Adrenal gland (tissue), 5 donors: Measurements from ENCODE around the gene POTEF.
"Not testable (repeated sequence)": the region's sequence is repeated elsewhere in the genome, so short reads cannot be mapped to it uniquely, and the experiment has no call there.

Experiments
- POLR2A ChIP-seq, 2 donors: fragments of 450-650 bp; IDR thresholded peaks; one replicate each; pipeline ENCODE4 v1.6.1; 2017; ENCODE audit warnings: antibody characterized with exemption in 2 of 2, mild to moderate bottlenecking in 2 of 2, moderate library complexity in 1 of 2
- TF ChIP-seq, protein P1 (sequence below), 6 experiments: fragments of 450-650 bp in 4 of 6; fragments of 200-600 bp in 2 of 6; sonication (generic) in 1 of 6; IDR thresholded peaks; 1 replicate in 5 of 6; 2 replicates in 1 of 6; pipeline versions ENCODE4 v1.5.1 to v1.8.0; 2016 to 2021; ENCODE audit warnings: antibody characterized with exemption in 6 of 6, mild to moderate bottlenecking in 2 of 6, moderate library complexity in 1 of 6
- donor health status: DM: no; HTN: no; CAD: no.

DNA sequence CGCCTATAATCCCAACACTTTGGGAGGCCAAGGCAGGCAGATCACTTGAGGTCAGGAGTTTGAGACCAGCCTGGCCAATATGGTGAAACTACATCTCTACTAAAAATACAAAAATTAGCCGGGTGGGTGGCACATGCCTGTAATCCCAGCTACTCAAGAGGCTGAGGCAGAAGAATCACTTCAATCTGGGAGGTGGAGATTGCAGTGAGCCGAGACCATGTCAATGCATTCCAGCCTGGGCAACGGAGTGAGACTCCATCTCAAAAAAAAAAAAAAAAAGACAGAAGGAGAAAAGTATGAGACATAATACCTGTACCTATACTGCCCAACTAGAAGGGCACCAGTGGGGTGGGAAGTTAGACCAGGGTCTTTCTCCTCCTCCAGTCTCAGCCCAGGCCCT, 30.4 kb upstream of the POTEF start:
- TF ChIP-seq, protein P1, sequence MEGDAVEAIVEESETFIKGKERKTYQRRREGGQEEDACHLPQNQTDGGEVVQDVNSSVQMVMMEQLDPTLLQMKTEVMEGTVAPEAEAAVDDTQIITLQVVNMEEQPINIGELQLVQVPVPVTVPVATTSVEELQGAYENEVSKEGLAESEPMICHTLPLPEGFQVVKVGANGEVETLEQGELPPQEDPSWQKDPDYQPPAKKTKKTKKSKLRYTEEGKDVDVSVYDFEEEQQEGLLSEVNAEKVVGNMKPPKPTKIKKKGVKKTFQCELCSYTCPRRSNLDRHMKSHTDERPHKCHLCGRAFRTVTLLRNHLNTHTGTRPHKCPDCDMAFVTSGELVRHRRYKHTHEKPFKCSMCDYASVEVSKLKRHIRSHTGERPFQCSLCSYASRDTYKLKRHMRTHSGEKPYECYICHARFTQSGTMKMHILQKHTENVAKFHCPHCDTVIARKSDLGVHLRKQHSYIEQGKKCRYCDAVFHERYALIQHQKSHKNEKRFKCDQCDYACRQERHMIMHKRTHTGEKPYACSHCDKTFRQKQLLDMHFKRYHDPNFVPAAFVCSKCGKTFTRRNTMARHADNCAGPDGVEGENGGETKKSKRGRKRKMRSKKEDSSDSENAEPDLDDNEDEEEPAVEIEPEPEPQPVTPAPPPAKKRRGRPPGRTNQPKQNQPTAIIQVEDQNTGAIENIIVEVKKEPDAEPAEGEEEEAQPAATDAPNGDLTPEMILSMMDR (IDR thresholded peaks at IDR 0.05), result not testable (repeated sequence)
- not testable (repeated sequence) for TF ChIP-seq POLR2A (IDR thresholded peaks at IDR 0.05)
